SH-SY5Y (cell line): Measurements from ENCODE around the gene RSPO1.

Experiments used
- GATA2 ChIP-seq: IDR thresholded peaks from 2 replicates; pipeline ENCODE4 v1.6.1; 2011; ENCODE audit warnings: mild to moderate bottlenecking, low read depth, low read length
- GATA3 ChIP-seq: IDR thresholded peaks from 2 replicates; pipeline ENCODE4 v1.6.1; 2011; ENCODE audit warnings: low read depth, mild to moderate bottlenecking, low read length, moderate library complexity

The RSPO1 gene

DNA sequence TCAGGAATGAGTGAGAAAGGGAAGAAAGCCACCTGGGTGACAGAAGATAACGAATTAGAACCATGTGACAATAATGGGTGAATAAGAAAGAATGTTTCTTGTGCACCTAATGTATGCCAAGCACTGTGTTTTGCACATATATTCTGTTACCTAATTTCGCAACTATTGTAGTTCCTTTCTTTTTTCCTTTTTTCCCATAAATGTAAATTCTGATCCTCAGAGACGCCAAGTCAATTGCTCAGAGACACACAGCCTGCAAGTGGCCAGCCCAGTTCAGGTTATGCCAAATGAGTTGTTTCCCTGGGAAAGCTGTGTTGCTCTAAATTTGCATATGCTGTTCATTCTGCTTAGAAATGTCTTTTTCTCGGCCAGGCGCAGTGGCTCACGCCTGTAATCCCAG is 1.7 kb upstream of the RSPO1 start:
- no peak for TF ChIP-seq GATA3
- TF ChIP-seq GATA2, result no peak

DNA sequence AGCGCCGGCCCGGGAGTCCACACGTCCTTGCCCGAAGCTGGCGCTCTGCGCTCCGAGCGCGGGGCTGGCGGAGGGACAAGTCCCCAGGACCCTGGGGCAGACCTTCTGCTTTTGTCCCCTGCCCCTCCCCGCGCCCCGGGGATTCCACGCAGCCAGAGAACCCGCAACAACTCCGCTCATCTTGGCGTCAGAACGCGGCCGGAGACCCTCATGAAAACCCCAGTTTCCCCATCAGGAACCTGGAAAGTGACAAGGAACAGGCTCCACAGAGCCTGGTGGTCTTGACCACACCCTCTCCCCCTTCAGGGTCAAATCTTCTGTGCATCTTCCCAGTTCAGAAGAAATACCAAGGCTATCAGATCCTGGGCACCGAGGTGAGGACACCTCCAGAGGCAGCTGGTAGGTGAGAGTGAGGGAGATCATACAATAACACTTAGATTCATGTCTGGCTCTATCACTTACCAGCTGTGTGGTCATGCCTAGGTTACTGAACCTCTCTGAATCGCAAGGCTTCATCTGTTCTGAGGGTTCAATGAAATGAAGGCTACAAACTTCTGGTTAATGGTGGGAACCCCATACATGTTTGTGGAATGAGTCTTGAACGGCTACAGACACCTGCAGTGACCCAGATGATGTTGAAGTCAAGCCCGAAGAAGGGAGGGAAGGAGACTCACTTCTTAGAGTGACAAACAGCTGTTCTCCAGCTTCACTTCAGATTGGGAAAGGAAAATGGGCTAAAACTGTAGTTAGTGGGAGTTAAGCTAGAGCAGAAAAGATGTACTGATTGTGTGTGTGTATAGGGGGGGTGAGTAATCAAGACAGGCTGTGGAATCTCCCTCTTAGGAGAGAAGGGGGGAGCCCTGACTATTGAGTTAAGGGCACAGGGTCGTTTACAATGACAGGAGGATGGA is 555 bp upstream of the RSPO1 start:
- TF ChIP-seq GATA3 (no peak), GATA2 (no peak)

DNA sequence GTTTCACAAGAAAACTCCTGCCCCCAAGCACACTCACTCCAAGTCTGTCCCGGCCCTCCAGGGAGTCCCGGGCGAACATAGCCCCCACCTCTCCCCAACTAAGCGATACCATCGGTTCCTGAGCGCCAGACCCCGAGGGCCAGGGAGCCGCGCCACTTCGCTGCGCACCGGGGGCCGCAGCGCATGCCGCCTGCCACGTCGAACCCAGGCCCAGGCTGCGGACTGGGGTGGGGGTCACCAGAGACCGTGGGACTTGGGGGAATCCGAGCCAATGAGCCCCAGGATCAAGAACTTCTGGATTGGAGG is 801 bp downstream of the RSPO1 start:
- TF ChIP-seq GATA3 (no peak), GATA2 (peak; percentile 52)

DNA sequence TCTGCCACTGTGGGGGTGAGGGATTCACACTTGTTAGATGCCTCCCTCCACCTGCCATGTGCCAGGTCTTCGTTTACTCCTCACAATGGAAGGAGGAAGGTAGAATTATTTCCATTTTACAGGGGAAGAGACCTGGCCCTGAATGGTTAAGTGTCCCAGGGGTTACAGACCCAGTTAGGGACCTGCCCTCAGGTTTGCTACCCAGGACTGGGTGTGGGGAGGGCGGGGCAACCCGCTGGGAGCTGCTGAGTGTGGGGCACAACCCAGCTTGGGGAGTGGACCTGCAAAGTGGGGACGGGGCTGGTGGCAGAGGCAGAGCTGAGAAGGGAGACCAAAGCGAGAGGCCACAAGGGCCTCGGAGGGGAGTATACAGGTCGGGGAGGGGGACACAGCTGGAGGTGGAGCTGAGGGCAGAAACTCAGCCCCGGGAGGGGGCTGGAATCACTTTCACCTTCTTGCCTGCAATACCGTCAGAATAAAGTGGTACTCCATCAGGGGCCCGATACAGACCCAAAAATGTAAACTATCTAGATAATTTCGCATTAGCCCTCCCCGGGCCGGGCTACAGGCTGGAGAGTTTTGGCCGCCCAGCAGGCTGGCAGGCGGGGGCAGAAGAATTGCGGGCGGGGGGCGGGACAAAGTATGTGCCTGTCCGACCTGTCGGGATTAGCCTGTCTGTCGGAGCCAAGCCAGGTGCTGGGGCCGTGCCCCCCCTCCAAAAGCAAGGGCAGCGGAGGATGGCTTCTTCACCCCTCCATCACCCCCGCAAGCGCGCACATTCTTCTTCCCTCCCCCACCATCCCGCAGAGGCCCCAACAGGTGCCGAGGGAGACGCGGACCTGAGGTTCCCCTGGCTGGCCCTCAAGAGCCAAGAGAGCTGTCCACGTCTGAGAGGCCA is 1.4 kb downstream of the RSPO1 start:
- TF ChIP-seq GATA2 (no peak), GATA3 (no peak)

DNA sequence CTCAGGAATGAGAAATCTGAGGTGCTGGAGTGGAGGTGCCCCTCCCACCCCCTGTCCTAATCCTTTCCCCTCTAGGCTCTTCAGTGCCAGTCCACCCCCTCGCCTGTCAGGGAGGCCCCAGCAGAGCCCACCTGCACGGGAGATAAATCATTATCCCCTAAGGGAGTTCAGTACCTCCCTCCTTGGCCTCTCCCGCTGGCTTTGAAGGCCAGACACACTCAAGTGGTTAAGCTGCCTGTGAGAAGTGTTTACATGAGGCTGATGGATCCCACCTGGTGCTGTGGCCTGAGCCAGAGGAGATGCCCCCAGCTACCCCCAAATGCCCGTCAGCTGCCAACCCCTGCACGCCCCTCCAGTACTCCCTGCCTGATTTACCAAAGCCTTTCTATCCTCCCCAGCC is 3.7 kb downstream of the RSPO1 start:
- TF ChIP-seq GATA3, result no peak
- TF ChIP-seq GATA2, result no peak

DNA sequence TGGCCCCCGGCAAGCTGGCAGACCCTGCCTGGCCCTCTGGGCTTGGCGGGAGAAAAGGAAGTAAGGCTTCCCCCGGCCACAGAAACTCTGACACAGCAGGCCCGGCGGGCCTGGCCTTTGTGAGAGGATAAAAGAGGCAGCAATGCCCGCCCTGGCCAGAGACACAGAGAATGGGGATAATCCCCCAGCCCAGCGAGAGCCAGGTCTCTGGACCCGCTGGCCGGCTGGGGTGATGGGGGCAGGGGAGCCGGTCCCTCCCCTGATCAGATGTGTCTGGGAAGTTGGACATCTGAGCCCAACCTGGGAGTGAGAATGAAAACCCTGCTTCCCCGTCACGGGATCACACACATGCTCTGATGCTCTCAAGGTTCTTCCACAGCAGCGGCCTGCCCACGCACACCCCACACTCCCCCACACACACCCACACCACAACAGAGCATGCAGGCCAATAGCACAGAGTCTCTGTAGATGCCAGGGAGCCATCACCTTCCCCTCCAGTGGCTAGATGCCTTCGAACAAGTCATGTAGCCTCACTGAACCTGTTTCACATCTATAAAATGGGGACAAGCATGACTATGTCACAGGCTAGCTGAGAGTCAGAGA is 4.2 kb downstream of the RSPO1 start:
- TF ChIP-seq GATA2, result no peak
- no peak for TF ChIP-seq GATA3

DNA sequence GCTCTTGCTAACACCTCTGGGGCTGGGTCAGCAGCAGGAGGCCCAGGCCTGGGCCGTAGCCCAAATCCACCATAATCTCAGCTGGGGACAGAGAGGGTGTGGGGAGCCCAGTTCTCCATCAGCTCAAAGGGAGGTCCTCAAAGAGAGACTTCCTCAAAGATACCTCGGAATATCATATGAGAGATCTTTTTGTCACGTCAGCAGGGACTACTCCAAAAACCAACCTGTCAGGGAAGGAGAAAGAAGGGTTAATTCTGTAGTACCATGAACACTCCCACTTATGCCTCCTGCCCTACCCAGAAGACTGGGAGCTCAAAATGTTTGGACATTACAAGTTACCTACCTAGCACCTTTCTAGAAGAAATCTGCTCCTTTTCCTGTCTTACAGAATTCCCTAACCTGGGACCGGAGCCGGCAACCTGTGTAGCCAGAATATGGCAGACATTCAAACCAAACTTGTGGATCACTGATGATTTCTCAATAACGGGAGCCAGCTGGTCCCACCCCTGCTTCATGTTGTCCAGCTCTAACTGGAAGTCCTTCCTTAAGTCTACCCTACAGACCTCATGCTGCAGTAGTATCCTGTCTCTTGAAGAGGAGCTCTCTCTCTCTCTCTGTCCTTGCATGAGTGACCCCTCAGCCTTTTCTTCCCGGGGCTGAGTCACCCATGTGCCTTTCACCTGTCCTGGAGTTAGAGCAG is 4.8 kb downstream of the RSPO1 start:
- TF ChIP-seq GATA3, result no peak
- no peak for TF ChIP-seq GATA2

DNA sequence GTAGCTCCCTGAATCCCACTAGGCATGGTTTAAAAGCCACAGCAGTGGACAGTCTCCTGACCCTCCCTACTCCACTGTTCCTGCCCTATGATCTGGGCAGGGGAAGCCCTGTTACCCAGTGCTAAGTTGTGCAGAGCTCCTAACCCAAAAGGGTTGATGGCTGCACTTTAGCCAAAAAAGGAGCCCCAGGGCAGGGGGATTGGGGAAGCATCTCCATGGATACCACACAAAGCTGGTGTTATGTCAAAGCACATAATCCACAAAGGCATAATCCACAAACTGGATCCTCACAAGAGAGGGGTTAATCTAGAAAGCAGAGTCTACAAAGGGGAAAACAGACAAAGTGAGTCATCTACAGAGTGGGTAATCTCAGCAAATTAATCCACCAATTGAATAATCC is 5.7 kb downstream of the RSPO1 start:
- no peak for TF ChIP-seq GATA3

DNA sequence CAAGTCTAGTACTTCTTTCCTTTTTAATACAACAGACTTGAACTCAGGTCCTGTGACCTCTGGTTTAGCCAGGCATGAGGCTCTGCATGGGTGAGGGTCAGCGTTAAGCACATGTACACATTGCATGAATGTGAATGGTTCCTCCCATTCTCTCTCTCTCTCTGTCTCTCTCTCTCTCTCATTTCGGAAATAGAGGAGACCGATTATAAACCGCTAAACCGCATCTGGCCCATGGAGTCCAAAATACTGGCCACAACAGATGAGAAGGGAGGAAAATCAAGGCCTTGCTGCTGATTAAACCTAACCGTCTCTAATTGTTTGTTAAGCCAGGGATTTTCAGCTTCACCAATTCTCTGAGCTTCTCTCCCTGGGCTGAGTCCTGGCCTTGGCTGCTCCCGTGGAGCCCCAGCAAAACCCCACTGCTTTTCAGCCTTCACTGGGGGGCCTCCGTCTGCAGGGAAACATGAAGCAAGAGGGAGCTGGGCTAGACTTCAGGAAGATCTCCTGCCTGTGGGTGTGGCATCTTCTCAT is 6.6 kb downstream of the RSPO1 start:
- TF ChIP-seq GATA3 (no peak), GATA2 (no peak)

DNA sequence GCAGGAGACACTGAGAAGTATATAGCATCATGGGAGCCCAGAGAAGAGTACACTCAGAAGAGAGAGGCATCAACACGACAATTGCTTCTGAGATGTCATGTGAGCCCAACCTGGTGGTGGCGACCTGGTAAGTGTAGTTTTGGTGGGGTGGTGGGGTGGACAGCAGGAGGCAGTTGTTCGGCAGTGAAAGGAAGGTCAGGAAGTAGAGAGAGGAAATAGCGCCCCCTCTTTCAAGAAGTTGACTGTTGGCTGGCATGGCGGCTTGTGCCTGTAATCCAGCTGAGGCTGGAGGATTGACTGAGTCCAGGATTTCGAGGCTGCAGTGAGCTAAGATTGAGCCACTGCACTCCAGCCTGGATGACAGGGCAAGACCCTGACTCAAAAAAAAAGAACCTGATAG is 12.6 kb downstream of the RSPO1 start:
- TF ChIP-seq GATA3 (no peak), GATA2 (no peak)

DNA sequence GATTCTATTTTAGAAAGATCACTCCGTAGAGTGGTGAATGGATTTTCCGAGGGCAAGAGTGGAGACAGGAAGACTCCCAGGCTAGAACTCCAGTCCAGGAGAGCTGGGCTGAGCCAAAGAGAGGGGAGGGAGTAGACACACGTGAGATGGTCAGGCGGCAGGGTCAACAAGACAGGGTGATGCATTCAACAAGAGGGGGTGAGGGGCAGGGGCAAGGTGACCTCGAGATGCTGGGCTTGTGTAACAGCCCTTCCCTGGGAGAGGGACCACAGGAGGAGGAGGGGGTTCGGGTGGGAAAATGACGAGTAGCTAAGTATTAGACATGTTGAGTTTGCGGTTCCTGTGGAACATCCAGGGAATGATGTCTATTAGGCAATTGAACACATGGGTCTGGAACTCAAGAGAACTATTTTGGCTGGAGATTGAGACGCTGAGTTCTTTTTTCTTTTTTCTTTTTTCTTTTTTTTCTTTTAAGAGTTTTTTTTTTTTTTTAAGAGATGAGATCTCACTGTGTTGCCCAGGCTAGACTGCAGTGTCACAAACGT is 13.3 kb downstream of the RSPO1 start:
- TF ChIP-seq GATA2, result no peak
- no peak for TF ChIP-seq GATA3

DNA sequence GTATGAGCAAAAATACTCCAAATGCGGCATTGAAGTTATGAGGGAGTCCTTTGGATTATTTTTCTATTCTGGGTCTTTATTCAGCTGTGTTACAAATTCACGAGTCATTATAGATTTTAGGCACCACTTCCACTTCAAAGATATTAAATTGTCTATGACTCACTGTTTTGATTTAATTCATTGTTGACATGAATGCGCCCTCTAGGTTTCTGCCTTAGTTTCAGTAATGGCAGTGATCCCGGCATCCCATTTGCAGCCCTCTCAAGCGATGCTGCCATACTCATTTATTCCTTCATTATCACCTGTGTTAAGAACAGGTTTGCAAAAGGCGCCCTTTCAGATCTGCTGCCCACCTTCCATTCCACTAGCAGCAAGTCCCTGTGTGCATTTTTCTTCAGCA is 14.0 kb downstream of the RSPO1 start:
- TF ChIP-seq GATA3, result no peak

DNA sequence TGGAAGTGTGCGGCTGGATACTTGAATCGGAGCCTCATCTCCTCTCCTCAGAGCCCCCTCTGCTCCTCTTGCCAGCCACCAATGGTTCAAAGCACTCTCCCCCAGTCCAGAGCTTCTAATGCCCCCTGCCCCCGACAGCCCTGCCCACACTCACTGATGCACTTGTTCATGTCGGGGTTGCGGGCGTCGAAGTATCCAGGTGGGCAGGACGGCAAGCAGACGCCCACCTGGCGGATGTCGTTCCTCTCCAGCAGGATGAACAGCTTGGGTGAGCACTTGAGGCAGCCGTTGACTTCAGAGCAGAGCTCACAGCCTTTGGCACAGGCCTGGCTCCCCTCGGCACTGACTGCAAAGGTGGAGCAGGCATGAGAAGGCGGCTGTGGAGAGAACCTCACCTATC is 18.4 kb downstream of the RSPO1 start:
- TF ChIP-seq GATA3, result no peak
- no peak for TF ChIP-seq GATA2
